ENCODE data around the gene ABTB2. TPM values are rescaled to one million over a fixed set of nuclear protein-coding genes. Genes with fewer than 3 reads are reported as not detected.

The ABTB2 gene
- total and polyA plus RNA-seq, 10 of the 15 experiments (the other 5 are each of a cell fraction or from before 2014, with no cell fraction given): 0.13 to 2.1 (median 0.72) TPM

DNA sequence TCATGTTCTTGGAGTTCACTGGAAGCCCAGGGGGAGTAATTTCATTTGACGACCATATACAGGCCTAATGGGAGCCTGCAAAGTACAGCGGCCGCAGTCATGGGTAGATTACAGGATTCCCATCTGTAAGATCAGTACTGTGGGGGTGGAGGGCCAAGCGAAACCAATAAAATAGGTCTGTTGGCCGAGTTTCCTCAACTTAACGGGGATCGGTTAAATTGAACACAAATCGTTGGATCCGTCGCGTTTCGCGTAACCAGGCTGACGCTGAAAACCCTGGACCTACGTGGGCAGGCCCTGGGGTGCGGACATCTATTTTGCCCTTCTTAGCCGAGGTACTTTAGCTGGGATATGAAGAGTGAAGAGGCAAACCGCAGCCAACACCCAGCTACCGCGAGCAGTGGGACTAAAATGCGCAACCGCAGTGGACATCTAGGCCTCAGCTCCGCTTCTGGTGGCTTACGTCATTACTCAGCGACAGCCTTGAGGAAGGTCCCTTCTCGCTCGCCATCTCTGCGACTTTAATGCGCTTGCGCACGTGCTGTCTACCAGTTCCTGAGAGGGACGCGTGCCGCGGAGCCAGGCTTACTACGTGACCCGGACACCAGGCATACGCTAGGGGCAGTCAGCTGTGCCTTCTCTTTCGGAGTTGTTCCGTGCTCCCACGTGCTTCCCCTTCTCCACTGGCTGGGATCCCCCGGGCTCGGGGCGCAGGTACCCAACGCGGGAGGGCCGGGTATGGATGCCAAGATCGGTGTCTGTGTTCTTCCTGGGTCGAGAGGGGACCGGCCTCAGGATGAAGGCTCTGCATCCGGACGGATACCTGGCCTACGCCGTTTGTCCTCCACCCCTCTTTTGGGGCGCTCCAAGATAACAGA, 252.5 kb downstream of the ABTB2 start, which contains the start of gene NAT10 (continued):
- TF ChIP-seq WRNIP1 (IDR thresholded peaks at IDR 0.05; ENCODE audit: borderline replicate concordance, low read depth, low read length): peak; percentile 86; the same call in 1 of the 2 replicates
- TF ChIP-seq MEF2A (IDR thresholded peaks at IDR 0.05; ENCODE audit: insufficient read depth, low read depth, low read length): peak; percentile 66; the same call in 1 of the 2 replicates
- TF ChIP-seq, protein P1, sequence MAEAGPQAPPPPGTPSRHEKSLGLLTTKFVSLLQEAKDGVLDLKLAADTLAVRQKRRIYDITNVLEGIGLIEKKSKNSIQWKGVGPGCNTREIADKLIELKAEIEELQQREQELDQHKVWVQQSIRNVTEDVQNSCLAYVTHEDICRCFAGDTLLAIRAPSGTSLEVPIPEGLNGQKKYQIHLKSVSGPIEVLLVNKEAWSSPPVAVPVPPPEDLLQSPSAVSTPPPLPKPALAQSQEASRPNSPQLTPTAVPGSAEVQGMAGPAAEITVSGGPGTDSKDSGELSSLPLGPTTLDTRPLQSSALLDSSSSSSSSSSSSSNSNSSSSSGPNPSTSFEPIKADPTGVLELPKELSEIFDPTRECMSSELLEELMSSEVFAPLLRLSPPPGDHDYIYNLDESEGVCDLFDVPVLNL (IDR thresholded peaks at IDR 0.05; ENCODE audit: low read depth, low read length): no peak
- TF ChIP-seq SMAD1 (IDR thresholded peaks at IDR 0.05; ENCODE audit: low read depth, partially characterized antibody): peak; percentile 85
- TF ChIP-seq TARDBP (IDR thresholded peaks at IDR 0.05; ENCODE audit: borderline replicate concordance): peak; percentile 71; the same call in 1 of the 2 replicates
- no peak for TF ChIP-seq NR2C2 (IDR thresholded peaks at IDR 0.05; ENCODE audit: borderline replicate concordance, control insufficient read depth, insufficient read length, low read depth)
- TF ChIP-seq STAT3 (IDR thresholded peaks at IDR 0.05; ENCODE audit: low read depth, low read length): 0 out of 2 replicates have a peak, but pooled peaks have one; percentile 84
- TF ChIP-seq CEBPB (IDR thresholded peaks at IDR 0.05; ENCODE audit: borderline replicate concordance in 1 of 2, low read depth in 2 of 2, low read length in 2 of 2): no peak
- peak; percentile 20 for TF ChIP-seq PML (IDR thresholded peaks at IDR 0.05; ENCODE audit: low read length)
- no peak for TF ChIP-seq SUZ12 (IDR thresholded peaks at IDR 0.05; ENCODE audit: unreplicated experiment)
- TF ChIP-seq EED (IDR thresholded peaks at IDR 0.05; ENCODE audit: low read depth): no peak; the same call in 1 of the 2 replicates
- peak; percentile 67; the same call in 1 of the 2 replicates for TF ChIP-seq GATAD2B (conservative IDR thresholded peaks at IDR 0.05; ENCODE audit: low read depth)
- no peak; the same call in 1 of the 2 replicates for TF ChIP-seq GABPA (IDR thresholded peaks at IDR 0.05; ENCODE audit: low read depth)
- peak; percentile 98 for TF ChIP-seq POLR2AphosphoS5 (IDR thresholded peaks at IDR 0.05; ENCODE audit: low read length)
- TF ChIP-seq POLR2A (IDR thresholded peaks at IDR 0.05; ENCODE audit: low read depth, low read length): peak; percentile 96
- TF ChIP-seq RB1 (IDR thresholded peaks at IDR 0.05; ENCODE audit: borderline replicate concordance): 0 out of 2 replicates have a peak, but pooled peaks have one; percentile 45
- TF ChIP-seq BMI1 (IDR thresholded peaks at IDR 0.05; ENCODE audit: borderline replicate concordance): peak; percentile 26; the same call in 1 of the 2 replicates
- TF ChIP-seq HCFC1 (IDR thresholded peaks at IDR 0.05; ENCODE audit: low read length): peak; percentile 90
- peak; percentile 48; the same call in 1 of the 2 replicates for TF ChIP-seq NFIC (IDR thresholded peaks at IDR 0.05; ENCODE audit: low read depth, low read length)
- TF ChIP-seq, protein P2, sequence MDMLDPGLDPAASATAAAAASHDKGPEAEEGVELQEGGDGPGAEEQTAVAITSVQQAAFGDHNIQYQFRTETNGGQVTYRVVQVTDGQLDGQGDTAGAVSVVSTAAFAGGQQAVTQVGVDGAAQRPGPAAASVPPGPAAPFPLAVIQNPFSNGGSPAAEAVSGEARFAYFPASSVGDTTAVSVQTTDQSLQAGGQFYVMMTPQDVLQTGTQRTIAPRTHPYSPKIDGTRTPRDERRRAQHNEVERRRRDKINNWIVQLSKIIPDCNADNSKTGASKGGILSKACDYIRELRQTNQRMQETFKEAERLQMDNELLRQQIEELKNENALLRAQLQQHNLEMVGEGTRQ (IDR thresholded peaks at IDR 0.05; ENCODE audit: borderline replicate concordance, low read depth, low read length): peak; percentile 72
- no peak for TF ChIP-seq ZNF622 (IDR thresholded peaks at IDR 0.05)
- TF ChIP-seq POU2F2 (IDR thresholded peaks at IDR 0.05; ENCODE audit: borderline replicate concordance, low read depth, low read length): peak; percentile 91; the same call in 2 of the 3 replicates
- peak; percentile 100 for TF ChIP-seq MXI1 (IDR thresholded peaks at IDR 0.05; ENCODE audit: low read depth, low read length)
- no peak for TF ChIP-seq ZNF274 (IDR thresholded peaks at IDR 0.05; ENCODE audit: insufficient read depth, insufficient read length)
- TF ChIP-seq, protein P3, sequence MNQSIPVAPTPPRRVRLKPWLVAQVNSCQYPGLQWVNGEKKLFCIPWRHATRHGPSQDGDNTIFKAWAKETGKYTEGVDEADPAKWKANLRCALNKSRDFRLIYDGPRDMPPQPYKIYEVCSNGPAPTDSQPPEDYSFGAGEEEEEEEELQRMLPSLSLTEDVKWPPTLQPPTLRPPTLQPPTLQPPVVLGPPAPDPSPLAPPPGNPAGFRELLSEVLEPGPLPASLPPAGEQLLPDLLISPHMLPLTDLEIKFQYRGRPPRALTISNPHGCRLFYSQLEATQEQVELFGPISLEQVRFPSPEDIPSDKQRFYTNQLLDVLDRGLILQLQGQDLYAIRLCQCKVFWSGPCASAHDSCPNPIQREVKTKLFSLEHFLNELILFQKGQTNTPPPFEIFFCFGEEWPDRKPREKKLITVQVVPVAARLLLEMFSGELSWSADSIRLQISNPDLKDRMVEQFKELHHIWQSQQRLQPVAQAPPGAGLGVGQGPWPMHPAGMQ (IDR thresholded peaks at IDR 0.05; ENCODE audit: borderline replicate concordance): no peak
- peak; percentile 98 for TF ChIP-seq MYC (IDR thresholded peaks at IDR 0.05; ENCODE audit: insufficient read depth, insufficient read length, insufficient replicate concordance, low read length, severe bottlenecking)
